HL-60/S4 treated with retinoic acid at 250 ng/mL for 4 days and 3 days (cell line): ENCODE data around the gene WDR36.

ENCODE experiments used
- in situ Hi-C: fragments of 300-500 bp; cut with MboI; formaldehyde crosslinking; loops from 2 replicates; pipeline ENCODE4 v1.7.0; 2022; ENCODE audit warnings: low sequenced_read_pairs

The WDR36 gene

GRCh38 chr5:111099058-111099778 is 7.1 kb downstream of the WDR36 start:
- in situ Hi-C loops: no loop called here

GRCh38 chr5:111106320-111106948 is 14.3 kb downstream of the WDR36 start:
- in situ Hi-C loops: no loop called here

GRCh38 chr5:111107371-111107770 is 15.2 kb downstream of the WDR36 start:
- in situ Hi-C loops: no loop called here

- in situ Hi-C loops: no loop called here
These were observed 19.8 kb downstream of the WDR36 start for GRCh38 chr5:111111956-111112355.

- in situ Hi-C loops: no loop called here
These were observed 21.5 kb downstream of the WDR36 start for GRCh38 chr5:111113678-111114077.

GRCh38 chr5:111115229-111115628 is 23.1 kb downstream of the WDR36 start:
- in situ Hi-C loops: no loop called here

- in situ Hi-C loops: no loop called here
These were observed 24.4 kb downstream of the WDR36 start for GRCh38 chr5:111116550-111116949.

GRCh38 chr5:111117136-111117535 is 25.0 kb downstream of the WDR36 start:
- in situ Hi-C loops: no loop called here

- in situ Hi-C loops: no loop called here
These were observed 27.1 kb downstream of the WDR36 start for GRCh38 chr5:111119221-111119620.

GRCh38 chr5:111119856-111120255 is 27.7 kb downstream of the WDR36 start:
- in situ Hi-C loops: no loop called here

- in situ Hi-C loops: no loop called here
These were observed 28.8 kb downstream of the WDR36 start for GRCh38 chr5:111120911-111121310.

GRCh38 chr5:111121926-111122325 is 29.8 kb downstream of the WDR36 start:
- in situ Hi-C loops: no loop called here

GRCh38 chr5:111122398-111122797 is 30.2 kb downstream of the WDR36 start:
- in situ Hi-C loops: no loop called here

GRCh38 chr5:111124793-111125192 is 32.6 kb downstream of the WDR36 start:
- in situ Hi-C loops: no loop called here

- in situ Hi-C loops: no loop called here
These were observed 34.7 kb downstream of the WDR36 start for GRCh38 chr5:111126896-111127295.

GRCh38 chr5:111127453-111128195 is 35.5 kb downstream of the WDR36 start:
- in situ Hi-C loops: no loop called here

- in situ Hi-C loops: no loop called here
These were observed 37.8 kb downstream of the WDR36 start for GRCh38 chr5:111129938-111130337.

GRCh38 chr5:111131356-111131755 is 39.2 kb downstream of the WDR36 start:
- in situ Hi-C loops: no loop called here

- in situ Hi-C loops: no loop called here
These were observed 39.9 kb downstream of the WDR36 start for GRCh38 chr5:111132076-111132475.

GRCh38 chr5:111132731-111133435 is 40.7 kb downstream of the WDR36 start:
- in situ Hi-C loops: no loop called here

- in situ Hi-C loops: no loop called here
These were observed 41.2 kb downstream of the WDR36 start for GRCh38 chr5:111133436-111133751.
